GM19035 (cell line): ENCODE data around the gene YARS1.

Experiments
- ATAC-seq: cut with Tn5 transposase; IDR thresholded peaks from one replicate; pipeline ENCODE4 v1.9.1; 2021; ENCODE audit not compliant: unreplicated experiment

YARS1 gene

GRCh38 chr1:32766328-32766972, 50.7 kb downstream of the YARS1 start:
- ATAC-seq = no peak

GRCh38 chr1:32765570-32766327, 51.4 kb downstream of the YARS1 start:
- no peak for ATAC-seq

GRCh38 chr1:32764826-32765569, 52.2 kb downstream of the YARS1 start:
- ATAC-seq = no peak

GRCh38 chr1:32763221-32763620, 53.9 kb downstream of the YARS1 start:
- ATAC-seq = no peak

GRCh38 chr1:32761936-32762335, 55.2 kb downstream of the YARS1 start:
- ATAC-seq = no peak

GRCh38 chr1:32761253-32761877, 55.8 kb downstream of the YARS1 start:
- no peak for ATAC-seq

- no peak for ATAC-seq
Observed at GRCh38 chr1:32759997-32760623, 57.0 kb downstream of the YARS1 start.

- no peak for ATAC-seq
Observed at GRCh38 chr1:32759521-32759981, 57.6 kb downstream of the YARS1 start.

GRCh38 chr1:32758795-32759430, 58.2 kb downstream of the YARS1 start:
- ATAC-seq = no peak

GRCh38 chr1:32758177-32758794, 58.9 kb downstream of the YARS1 start:
- no peak for ATAC-seq

- no peak for ATAC-seq
Observed at GRCh38 chr1:32757213-32757895, 59.8 kb downstream of the YARS1 start.

GRCh38 chr1:32755810-32756159, 61.4 kb downstream of the YARS1 start:
- no peak for ATAC-seq

GRCh38 chr1:32755098-32755809, 61.9 kb downstream of the YARS1 start:
- no peak for ATAC-seq

- peak; percentile 26 for ATAC-seq
Observed at GRCh38 chr1:32754317-32755097, 62.7 kb downstream of the YARS1 start.

GRCh38 chr1:32753532-32754316, 63.4 kb downstream of the YARS1 start:
- peak; percentile 68 for ATAC-seq

- no peak for ATAC-seq
Observed at GRCh38 chr1:32749771-32750170, 67.4 kb downstream of the YARS1 start.

GRCh38 chr1:32749332-32749731, 67.8 kb downstream of the YARS1 start:
- ATAC-seq = no peak
